ENCODE results near the gene ZDHHC24. TPM values are rescaled to one million over a fixed set of nuclear protein-coding genes. Genes with fewer than 3 reads are reported as not detected.

ZDHHC24 gene
- total RNA-seq, 1 experiment from 2014 or later = 10.5 TPM

- ChIA-PET POLR2A (interaction anchor here (1.0 to 1.6 kb wide), 2 partner anchors 50 to 131 kb away, joined by 3 to 10 read pairs; partner anchors contain the start of gene RBM4B), CTCF (no interaction called here), RAD21 (ENCODE audit: low non-redundant PET in 1 of 2, low total read pairs in 2 of 2, uncharacterized antibody in 2 of 2, unreplicated experiment in 2 of 2) (no interaction called here)
- H4K20me1 ChIP-seq (ENCODE audit: insufficient read depth) = no peaks in the 10 kb centered on the region
- no peak for ATAC-seq
- no peak for TF ChIP-seq SP1 (IDR thresholded peaks at IDR 0.05; ENCODE audit: low read depth)
- TF ChIP-seq EZH2 (IDR thresholded peaks at IDR 0.05) = no peak
- no peak for TF ChIP-seq POLR2A (IDR thresholded peaks at IDR 0.05; ENCODE audit: borderline replicate concordance, extremely low read depth, insufficient read depth, insufficient read length)
- no peak for TF ChIP-seq SIN3A (IDR thresholded peaks at IDR 0.05; ENCODE audit: low read depth)
- TF ChIP-seq REST (IDR thresholded peaks at IDR 0.05; ENCODE audit: low read depth) = no peak
- no peak for TF ChIP-seq CEBPB (IDR thresholded peaks at IDR 0.05; ENCODE audit: low read depth)
- no peak overlapping the region for H3K9ac ChIP-seq (ENCODE audit: low read length)
- peaks cover 0 to 12% of the 10 kb centered on the region in 2 experiments; a peak in 2 of 4 replicates for H3K4me1 ChIP-seq (ENCODE audit: control insufficient read depth in 1 of 2, insufficient read depth in 2 of 2, low read length in 2 of 2)
- BruUV-seq (replicated peaks) = no TSS peak
- no peaks in the 10 kb centered on the region for H3K9me2 ChIP-seq (ENCODE audit: insufficient read depth)
- DNase-seq (ENCODE audit: low read depth, low spot score) = no peak
- no peak overlapping the region for H2AFZ ChIP-seq (ENCODE audit: low read depth, low read length, poor library complexity, severe bottlenecking)
- no peak overlapping the region for H3K4me3 ChIP-seq (replicated peaks in 1 of 2; ENCODE audit: low read depth in 1 of 2, low read length in 2 of 2)
- H3K4me2 ChIP-seq (ENCODE audit: low read length) = no peak overlapping the region
- H3K27ac ChIP-seq (ENCODE audit: low read depth, low read length) = no peak overlapping the region
- H3K9me3 ChIP-seq (ENCODE audit: control insufficient read depth in 1 of 2, insufficient read depth in 1 of 2, low read depth in 1 of 2, low read length in 2 of 2) = no peaks in the 10 kb centered on the region
- no peaks in the 10 kb centered on the region for H3K36me3 ChIP-seq (ENCODE audit: control insufficient read depth in 1 of 2, insufficient read depth in 2 of 2, low read length in 2 of 2)
- no peaks in the 10 kb centered on the region for H3K27me3 ChIP-seq (ENCODE audit: insufficient read depth, low read length)
- intact Hi-C loops (cut with micrococcal nuclease) = no loop called here
- H3K79me2 ChIP-seq (ENCODE audit: insufficient read depth, low read length) = no peaks in the 10 kb centered on the region
These were observed 1.3 kb upstream of the ZDHHC24 start for GRCh38 chr11:66546966-66547661.

Measured in HCT116 (cell line).